Mesenchymal stem cell (in vitro differentiated cells and primary cell): ENCODE measurements around the gene RCBTB2.

Experiments used
- DNase-seq: peaks from one replicate; pipeline ENCODE4 v3.0.0-alpha.2; 2013
- H2AFZ ChIP-seq: one replicate; pipeline ENCODE4 v1.6.1; 2013; ENCODE audit warnings: low read depth, mild to moderate bottlenecking, control low read depth, inconsistent platforms, low read length, moderate library complexity
- H2AK5ac ChIP-seq: 2 replicates; pipeline ENCODE4 v1.6.1; 2013; ENCODE audit warnings: low read length, moderate library complexity, mild to moderate bottlenecking, inconsistent platforms; ENCODE audit not compliant: severe bottlenecking
- H2BK120ac ChIP-seq: one replicate; pipeline ENCODE4 v1.6.1; 2013; ENCODE audit warnings: low read depth, mild to moderate bottlenecking, inconsistent platforms, low read length, moderate library complexity
- H2BK12ac ChIP-seq, 2 experiments: one replicate each; pipeline ENCODE4 v1.6.1; 2013; ENCODE audit warnings: inconsistent platforms in 2 of 2, low read length in 2 of 2, mild to moderate bottlenecking in 2 of 2, moderate library complexity in 2 of 2, control low read depth in 1 of 2
- H2BK15ac ChIP-seq: one replicate; pipeline ENCODE4 v1.6.1; 2013; ENCODE audit warnings: mild to moderate bottlenecking, low read depth, inconsistent platforms; ENCODE audit not compliant: poor library complexity, severe bottlenecking
- H2BK5ac ChIP-seq: 2 replicates; pipeline ENCODE4 v1.6.1; 2013; ENCODE audit warnings: low read depth, mild to moderate bottlenecking, low read length, control low read depth, inconsistent platforms; ENCODE audit not compliant: poor library complexity, severe bottlenecking
- H3K14ac ChIP-seq, 2 experiments: one replicate each; pipeline ENCODE4 v1.6.1; 2013; ENCODE audit warnings: inconsistent platforms in 2 of 2, low read length in 2 of 2, control low read depth in 1 of 2, mild to moderate bottlenecking in 1 of 2, moderate library complexity in 1 of 2
- H3K18ac ChIP-seq, 2 experiments: one replicate each; pipeline ENCODE4 v1.6.1; 2013; ENCODE audit warnings: inconsistent platforms in 2 of 2, low read length in 2 of 2, control low read depth in 1 of 2, low read depth in 1 of 2, mild to moderate bottlenecking in 1 of 2
- H3K23ac ChIP-seq, 2 experiments: one replicate each; pipeline ENCODE4 v1.6.1; 2013; ENCODE audit warnings: inconsistent platforms in 2 of 2, low read length in 2 of 2, mild to moderate bottlenecking in 2 of 2, moderate library complexity in 2 of 2, control low read depth in 1 of 2
- H3K27ac ChIP-seq: 2 replicates; pipeline ENCODE4 v1.5.1; 2013; ENCODE audit warnings: mild to moderate bottlenecking, moderate library complexity, low read length, control low read depth, inconsistent platforms; ENCODE audit not compliant: poor library complexity, severe bottlenecking
- H3K27me3 ChIP-seq, 2 experiments: 2 replicates each; pipeline versions ENCODE4 v1.6.1 to v1.7.0; 2013; ENCODE audit warnings: low read length in 2 of 2, mild to moderate bottlenecking in 2 of 2, moderate library complexity in 2 of 2, control low read depth in 1 of 2, inconsistent platforms in 1 of 2; ENCODE audit not compliant: control insufficient read depth in 1 of 2, insufficient read depth in 1 of 2
- H3K36me3 ChIP-seq, 2 experiments: 2 replicates each; pipeline versions ENCODE4 v1.6.1 to v1.7.0; 2013; ENCODE audit warnings: low read length in 2 of 2, control low read depth in 1 of 2, inconsistent platforms in 1 of 2, low read depth in 1 of 2, mild to moderate bottlenecking in 1 of 2; ENCODE audit not compliant: insufficient read depth in 2 of 2, control insufficient read depth in 1 of 2
- H3K4ac ChIP-seq, 2 experiments: one replicate each; pipeline ENCODE4 v1.6.1; 2013; ENCODE audit warnings: inconsistent platforms in 2 of 2, low read length in 2 of 2, mild to moderate bottlenecking in 2 of 2, moderate library complexity in 2 of 2, control low read depth in 1 of 2, low read depth in 1 of 2
- H3K4me1 ChIP-seq: 2 replicates; pipeline ENCODE4 v1.6.1; 2013; ENCODE audit warnings: low read depth, low read length, control low read depth; ENCODE audit not compliant: control insufficient read depth, insufficient read depth
- H3K4me2 ChIP-seq: 2 replicates; pipeline ENCODE4 v1.6.1; 2013; ENCODE audit warnings: low read length, mild to moderate bottlenecking, inconsistent platforms; ENCODE audit not compliant: poor library complexity, severe bottlenecking
- H3K4me3 ChIP-seq, 2 experiments: 2 replicates each; pipeline versions ENCODE4 v1.5.1 to v1.7.0; 2013; ENCODE audit warnings: low read length in 2 of 2, mild to moderate bottlenecking in 2 of 2, control low read depth in 1 of 2, low read depth in 1 of 2; ENCODE audit not compliant: insufficient read depth in 1 of 2
- H3K79me1 ChIP-seq: replicated peaks from 2 replicates; pipeline ENCODE4 v1.6.1; 2013; ENCODE audit warnings: mild to moderate bottlenecking, control low read depth, low read length, inconsistent platforms; ENCODE audit not compliant: poor library complexity, severe bottlenecking
- H3K9ac ChIP-seq: 2 replicates; pipeline ENCODE4 v1.7.0; 2013; ENCODE audit warnings: mild to moderate bottlenecking, low read length, moderate library complexity
- H3K9me3 ChIP-seq: 2 replicates; pipeline ENCODE4 v1.7.0; 2013; ENCODE audit warnings: mild to moderate bottlenecking, low read length; ENCODE audit not compliant: control insufficient read depth
- H4K8ac ChIP-seq: one replicate; pipeline ENCODE4 v1.6.1; 2013; ENCODE audit warnings: inconsistent platforms, mild to moderate bottlenecking, low read length, moderate library complexity
- H4K91ac ChIP-seq: one replicate; pipeline ENCODE4 v1.6.1; 2013; ENCODE audit warnings: mild to moderate bottlenecking, low read length, inconsistent platforms
- WGBS: methylation state at CpG from one replicate; pipeline ENCODE4 v1.1.7; 2013; ENCODE audit warnings: mixed read lengths; 5-methylcytosine and 5-hydroxymethylcytosine counted together

The RCBTB2 gene

GRCh38 chr13:48449656-48450055 lies 83.2 kb downstream of the RCBTB2 start:
- Histone ChIP-seq H3K79me1 (peaks cover 11% of the 10 kb centered on the region), H2BK15ac (no peak overlapping the region), H3K9me3 (peaks cover 15% of the 10 kb centered on the region), H2BK120ac (no peak overlapping the region), H3K23ac (no peak overlapping the region), H3K4me1 (no peaks in the 10 kb centered on the region), H3K4me3 (no peak overlapping the region), H3K27ac (no peak overlapping the region), H4K8ac (no peak overlapping the region), H2AFZ (no peak overlapping the region), H2BK5ac (no peak overlapping the region), H3K14ac (no peak overlapping the region), H3K18ac (peak overlapping the region in 1 of 2 experiments; percentile 21), H3K4me2 (no peak overlapping the region), H3K27me3 (no peaks in the 10 kb centered on the region), H3K9ac (peak overlapping the region; percentile 55), H3K36me3 (peaks cover 0 to 19% of the 10 kb centered on the region in 2 experiments), H4K91ac (no peak overlapping the region), H2BK12ac (no peak overlapping the region), H2AK5ac (no peak overlapping the region), H3K4ac (peak overlapping the region in 1 of 2 experiments; percentile 16)
- 75% methylated on average over 2 of the region's 2 CpGs for WGBS
- DNase-seq, result no peak

GRCh38 chr13:48448959-48449614 lies 83.8 kb downstream of the RCBTB2 start:
- Histone ChIP-seq H3K9ac (peak overlapping the region; percentile 55), H3K4me1 (no peaks in the 10 kb centered on the region), H3K4me2 (no peak overlapping the region)

GRCh38 chr13:48448285-48448958 lies 84.5 kb downstream of the RCBTB2 start:
- Histone ChIP-seq H2BK120ac (no peak overlapping the region), H3K4ac (no peak overlapping the region), H3K27ac (peak overlapping the region; percentile 23), H3K4me2 (no peak overlapping the region), H3K9ac (peak overlapping the region; percentile 55), H4K8ac (no peak overlapping the region), H3K79me1 (peaks cover 9% of the 10 kb centered on the region), H2BK12ac (no peak overlapping the region), H2BK5ac (no peak overlapping the region), H2AK5ac (no peak overlapping the region), H3K18ac (no peak overlapping the region), H2AFZ (no peak overlapping the region), H3K4me1 (no peaks in the 10 kb centered on the region), H4K91ac (no peak overlapping the region), H3K9me3 (peaks cover 15% of the 10 kb centered on the region), H3K27me3 (no peaks in the 10 kb centered on the region), H3K14ac (no peak overlapping the region), H3K36me3 (peaks cover 0 to 7% of the 10 kb centered on the region in 2 experiments), H3K4me3 (no peak overlapping the region), H2BK15ac (no peak overlapping the region), H3K23ac (no peak overlapping the region)
- no CpG with 5 or more reads among the region's 3 CpGs for WGBS
- DNase-seq, result no peak

More at GRCh38 chr13:48448959-48449614, 83.8 kb downstream of the RCBTB2 start:
- Histone ChIP-seq H3K4ac (peak overlapping the region in 1 of 2 experiments; percentile 16), H2AFZ (no peak overlapping the region), H3K4me3 (peak overlapping the region in 1 of 2 experiments; percentile 19), H3K14ac (no peak overlapping the region), H3K27ac (no peak overlapping the region), H3K79me1 (peaks cover 9% of the 10 kb centered on the region), H4K8ac (no peak overlapping the region), H4K91ac (no peak overlapping the region), H3K23ac (no peak overlapping the region), H2BK12ac (no peak overlapping the region), H2BK5ac (no peak overlapping the region), H3K18ac (peak overlapping the region; percentile 1 to 21), H2BK15ac (no peak overlapping the region), H3K9me3 (peaks cover 15% of the 10 kb centered on the region), H3K27me3 (no peaks in the 10 kb centered on the region), H2BK120ac (no peak overlapping the region), H3K36me3 (peaks cover 0 to 13% of the 10 kb centered on the region in 2 experiments), H2AK5ac (no peak overlapping the region)
- peak; percentile 69 for DNase-seq
- WGBS, result 80% methylated on average over 1 of the region's 6 CpGs

DNA sequence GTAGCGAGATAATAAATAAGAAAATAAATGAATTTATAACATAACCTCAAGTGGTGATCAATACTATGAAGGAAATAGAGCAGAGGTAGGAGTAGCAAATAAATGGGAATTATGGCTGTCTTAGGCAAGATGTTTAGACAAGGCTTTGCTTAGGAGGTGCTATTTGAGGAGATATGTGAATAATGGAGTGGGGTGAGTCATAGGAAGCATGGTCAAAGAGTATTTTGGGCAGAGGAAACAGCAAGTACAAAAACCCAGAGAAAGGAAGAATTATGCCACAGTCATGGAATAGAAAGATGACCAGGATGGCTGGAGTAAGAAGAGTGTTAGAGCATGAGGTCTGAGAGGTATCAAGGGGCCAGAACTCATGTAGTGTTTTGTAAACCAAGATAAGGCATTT lies 86.4 kb downstream of the RCBTB2 start:
- Histone ChIP-seq H3K4me3 (no peak overlapping the region), H2BK12ac (no peak overlapping the region), H3K4ac (no peak overlapping the region), H3K9me3 (peaks cover 13% of the 10 kb centered on the region), H3K18ac (no peak overlapping the region), H3K4me1 (no peaks in the 10 kb centered on the region), H2BK120ac (no peak overlapping the region), H4K91ac (no peak overlapping the region), H3K27me3 (no peaks in the 10 kb centered on the region), H3K79me1 (peaks cover 9% of the 10 kb centered on the region), H3K14ac (no peak overlapping the region), H2BK15ac (no peak overlapping the region), H3K23ac (no peak overlapping the region), H2AFZ (no peak overlapping the region), H3K27ac (no peak overlapping the region), H4K8ac (no peak overlapping the region), H2BK5ac (no peak overlapping the region), H3K9ac (no peak overlapping the region), H2AK5ac (no peak overlapping the region), H3K4me2 (no peak overlapping the region), H3K36me3 (no peaks in the 10 kb centered on the region)
- WGBS, result no CpG with 5 or more reads among the region's 1 CpG
- peak; percentile 74 for DNase-seq
